Hepatocyte (in vitro differentiated cells): Measurements from ENCODE around the gene GUK1.

ENCODE experiments used
- EZH2 ChIP-seq: fragments of 200-600 bp; sonication (generic); IDR thresholded peaks from 2 replicates; pipeline ENCODE4 v1.6.1; 2016; ENCODE audit warnings: antibody characterized with exemption, mild to moderate bottlenecking, borderline replicate concordance
- EZH2phosphoT487 ChIP-seq: fragments of 200-600 bp; sonication (generic); IDR thresholded peaks from one replicate; pipeline ENCODE4 v1.6.1; 2018; ENCODE audit warnings: antibody characterized with exemption, mild to moderate bottlenecking, low read depth, moderate library complexity; ENCODE audit not compliant: unreplicated experiment, severe bottlenecking
- TF ChIP-seq, protein P1 (sequence below): fragments of 200-600 bp; sonication (generic); IDR thresholded peaks from 2 replicates; pipeline ENCODE4 v1.5.1; 2016; ENCODE audit warnings: antibody characterized with exemption, mild to moderate bottlenecking; ENCODE audit not compliant: poor library complexity

- TF ChIP-seq, protein P1, sequence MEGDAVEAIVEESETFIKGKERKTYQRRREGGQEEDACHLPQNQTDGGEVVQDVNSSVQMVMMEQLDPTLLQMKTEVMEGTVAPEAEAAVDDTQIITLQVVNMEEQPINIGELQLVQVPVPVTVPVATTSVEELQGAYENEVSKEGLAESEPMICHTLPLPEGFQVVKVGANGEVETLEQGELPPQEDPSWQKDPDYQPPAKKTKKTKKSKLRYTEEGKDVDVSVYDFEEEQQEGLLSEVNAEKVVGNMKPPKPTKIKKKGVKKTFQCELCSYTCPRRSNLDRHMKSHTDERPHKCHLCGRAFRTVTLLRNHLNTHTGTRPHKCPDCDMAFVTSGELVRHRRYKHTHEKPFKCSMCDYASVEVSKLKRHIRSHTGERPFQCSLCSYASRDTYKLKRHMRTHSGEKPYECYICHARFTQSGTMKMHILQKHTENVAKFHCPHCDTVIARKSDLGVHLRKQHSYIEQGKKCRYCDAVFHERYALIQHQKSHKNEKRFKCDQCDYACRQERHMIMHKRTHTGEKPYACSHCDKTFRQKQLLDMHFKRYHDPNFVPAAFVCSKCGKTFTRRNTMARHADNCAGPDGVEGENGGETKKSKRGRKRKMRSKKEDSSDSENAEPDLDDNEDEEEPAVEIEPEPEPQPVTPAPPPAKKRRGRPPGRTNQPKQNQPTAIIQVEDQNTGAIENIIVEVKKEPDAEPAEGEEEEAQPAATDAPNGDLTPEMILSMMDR, result no peak
- no peak for TF ChIP-seq EZH2phosphoT487
- no peak for TF ChIP-seq EZH2
These were observed 41.6 kb downstream of the GUK1 start for GRCh38 chr1:228181645-228182034.
